HepG2 (cell line): ENCODE measurements around the gene MUL1. TPM values are rescaled to one million over a fixed set of nuclear protein-coding genes. Genes with fewer than 3 reads are reported as not detected.

Source experiments
- BHLHE40 ChIP-seq: IDR thresholded peaks from 2 replicates; pipeline ENCODE4 v1.6.1; 2011; ENCODE audit warnings: low read length, improper control_type of control experiment
- CHD4 ChIP-seq: fragments of 200-600 bp; sonication (generic); IDR thresholded peaks from 2 replicates; pipeline ENCODE4 v1.7.0; 2017; ENCODE audit warnings: mild to moderate bottlenecking, low read length, borderline replicate concordance
- CREM ChIP-seq, 2 experiments: sonication (generic) in 1 of 2; formaldehyde crosslinking in 1 of 2; IDR thresholded peaks; 2 replicates each; pipeline versions ENCODE4 v1.4.0 to v1.6.1; 2016 to 2020; ENCODE audit warnings: antibody characterized with exemption in 1 of 2, mild to moderate bottlenecking in 1 of 2, missing genetic modification reagents in 1 of 2
- FOXA1 ChIP-seq, 2 experiments: fragments of 450-650 bp in 1 of 2; sonication (generic) in 1 of 2; formaldehyde crosslinking in 1 of 2; IDR thresholded peaks; 2 replicates each; pipeline versions ENCODE4 v1.4.0 to v1.6.1; 2016 to 2020; ENCODE audit warnings: missing genetic modification reagents in 1 of 2
- FOXP1 ChIP-seq, 2 experiments: fragments of 450-650 bp in 1 of 2; IDR thresholded peaks; 2 replicates each; pipeline ENCODE4 v1.6.1; 2017 to 2018; ENCODE audit warnings: antibody characterized with exemption in 1 of 2
- GATAD1 ChIP-seq: IDR thresholded peaks from 2 replicates; pipeline ENCODE4 v1.6.1; 2016; ENCODE audit warnings: missing genetic modification reagents, missing compliant biosample characterization
- HNRNPUL1 ChIP-seq: fragments of 200-400 bp; formaldehyde crosslinking; IDR thresholded peaks from 2 replicates; pipeline ENCODE4 v1.6.1; 2017; ENCODE audit warnings: low read depth, mild to moderate bottlenecking, low read length, moderate library complexity
- JUNB ChIP-seq: sonication (generic); formaldehyde crosslinking; IDR thresholded peaks from 2 replicates; pipeline ENCODE4 v1.8.0; 2022; ENCODE audit warnings: missing genetic modification reagents, mild to moderate bottlenecking, borderline replicate concordance
- JUND ChIP-seq: sonication (generic); formaldehyde crosslinking; IDR thresholded peaks from 2 replicates; pipeline ENCODE4 v1.8.0; 2022; ENCODE audit warnings: mild to moderate bottlenecking, missing genetic modification reagents
- MTA3 ChIP-seq: sonication (generic); formaldehyde crosslinking; IDR thresholded peaks from 2 replicates; pipeline ENCODE4 v1.4.0; 2020; ENCODE audit warnings: missing genetic modification reagents
- MTF2 ChIP-seq: sonication (generic); formaldehyde crosslinking; IDR thresholded peaks from 2 replicates; pipeline ENCODE4 v1.5.0; 2020; ENCODE audit warnings: missing genetic modification reagents, borderline replicate concordance
- NCOA1 ChIP-seq: sonication (generic); formaldehyde crosslinking; IDR thresholded peaks from 2 replicates; pipeline ENCODE4 v1.9.0; 2021; ENCODE audit warnings: missing genetic modification reagents
- NR2F1 ChIP-seq, 2 experiments: fragments of 450-650 bp in 1 of 2; formaldehyde crosslinking in 1 of 2; IDR thresholded peaks; 2 replicates each; pipeline versions ENCODE4 v1.5.0 to v1.6.1; 2016 to 2020; ENCODE audit warnings: mild to moderate bottlenecking in 1 of 2, missing compliant biosample characterization in 1 of 2, missing genetic modification reagents in 1 of 2, moderate library complexity in 1 of 2
- SMYD3 ChIP-seq: sonication (generic); formaldehyde crosslinking; IDR thresholded peaks from 2 replicates; pipeline ENCODE4 v1.8.1; 2023; ENCODE audit warnings: mild to moderate bottlenecking, missing genetic modification reagents
- ZNF138 ChIP-seq: sonication (generic); formaldehyde crosslinking; IDR thresholded peaks from 2 replicates; pipeline ENCODE4 v1.5.0; 2020; ENCODE audit warnings: mild to moderate bottlenecking, low read depth, missing genetic modification reagents
- ZNF160 ChIP-seq: sonication (generic); formaldehyde crosslinking; IDR thresholded peaks from 2 replicates; pipeline ENCODE4 v1.8.0; 2022; ENCODE audit warnings: mild to moderate bottlenecking, inconsistent platforms, missing genetic modification reagents
- ZNF432 ChIP-seq: sonication (generic); formaldehyde crosslinking; IDR thresholded peaks from 2 replicates; pipeline ENCODE4 v1.5.0; 2020; ENCODE audit warnings: missing genetic modification reagents, mild to moderate bottlenecking, borderline replicate concordance
- ZNF562 ChIP-seq: sonication (generic); formaldehyde crosslinking; IDR thresholded peaks from 2 replicates; pipeline ENCODE4 v1.8.0; 2022; ENCODE audit warnings: missing genetic modification reagents, borderline replicate concordance
- ZNF747 ChIP-seq: sonication (generic); formaldehyde crosslinking; IDR thresholded peaks from 2 replicates; pipeline ENCODE4 v1.8.1; 2023; ENCODE audit warnings: missing genetic modification reagents, mild to moderate bottlenecking, borderline replicate concordance
- ZNF773 ChIP-seq: sonication (generic); formaldehyde crosslinking; IDR thresholded peaks from 2 replicates; pipeline ENCODE4 v1.4.0; 2020; ENCODE audit warnings: missing genetic modification reagents, borderline replicate concordance
- polyA plus RNA-seq, 8 experiments: library from polyadenylated mRNA; depleted of rRNA in 3 of 8; stranded (reverse) in 7 of 8; unstranded in 1 of 8; fragments of >200 nt; fragmentation: Illumina TruSeq in 4 of 8; extraction: Trizol in 4 of 8; gene quantifications; 2 replicates each; pipeline versions ENCODE4 v1.2.1 to v1.2.3, GENCODE V29; 2011 to 2016; ENCODE audit warnings: low read depth in 4 of 8, missing spikeins in 1 of 8, mixed read lengths in 1 of 8; ENCODE audit not compliant: insufficient read depth in 1 of 8
- total RNA-seq, 5 experiments: library from RNA; depleted of rRNA; stranded (reverse); fragments of >200 nt; fragmentation: Illumina TruSeq; extraction: Trizol; gene quantifications; 2 replicates each; pipeline ENCODE4 v1.2.3, GENCODE V29; 2016; ENCODE audit warnings: low read depth in 1 of 5
- TF ChIP-seq, protein P1 (sequence below): sonication (generic); formaldehyde crosslinking; IDR thresholded peaks from 2 replicates; pipeline ENCODE4 v1.8.0; 2022; ENCODE audit warnings: missing genetic modification reagents, mild to moderate bottlenecking, moderate library complexity, borderline replicate concordance
- TF ChIP-seq, protein P2 (sequence below): sonication (generic); formaldehyde crosslinking; IDR thresholded peaks from 2 replicates; pipeline ENCODE4 v1.4.0; 2020; ENCODE audit warnings: missing genetic modification reagents; ENCODE audit errors: not compliant biosample characterization
- TF ChIP-seq, protein P3 (sequence below): sonication (generic); formaldehyde crosslinking; IDR thresholded peaks from 2 replicates; pipeline ENCODE4 v1.5.0; 2020; ENCODE audit warnings: mild to moderate bottlenecking, low read depth, missing genetic modification reagents, borderline replicate concordance

MUL1 gene
- total and polyA plus RNA-seq, 2 of the 13 experiments (the other 11 are each of a cell fraction or from before 2014, with no cell fraction given), result 21.5 to 26.5 TPM

- TF ChIP-seq MTF2 (CRISPR knock-in tag) (no peak), JUNB (CRISPR knock-in tag) (no peak), CHD4 (no peak), FOXP1 (IDR thresholded peaks at IDR 0.05) (no peak), FOXP1 (CRISPR knock-in tag; IDR thresholded peaks at IDR 0.05) (no peak), MTA3 (CRISPR knock-in tag) (no peak), BHLHE40 (no peak), NR2F1 (CRISPR knock-in tag; IDR thresholded peaks at IDR 0.05) (no peak), ZNF138 (no peak), ZNF160 (CRISPR knock-in tag) (0 out of 2 replicates have a peak, but pooled peaks have one; percentile 18), CREM (IDR thresholded peaks at IDR 0.05) (no peak), CREM (CRISPR knock-in tag; IDR thresholded peaks at IDR 0.05) (no peak), ZNF562 (CRISPR knock-in tag) (no peak), ZNF747 (CRISPR knock-in tag) (no peak; the same call in 1 of the 2 replicates), ZNF432 (CRISPR knock-in tag) (no peak), NCOA1 (no peak), JUND (CRISPR knock-in tag) (no peak), FOXA1 (IDR thresholded peaks at IDR 0.05) (no peak), FOXA1 (CRISPR knock-in tag; IDR thresholded peaks at IDR 0.05) (no peak), GATAD1 (CRISPR knock-in tag) (no peak), ZNF773 (no peak), SMYD3 (CRISPR knock-in tag) (no peak), HNRNPUL1 (no peak)
- TF ChIP-seq, protein P1, sequence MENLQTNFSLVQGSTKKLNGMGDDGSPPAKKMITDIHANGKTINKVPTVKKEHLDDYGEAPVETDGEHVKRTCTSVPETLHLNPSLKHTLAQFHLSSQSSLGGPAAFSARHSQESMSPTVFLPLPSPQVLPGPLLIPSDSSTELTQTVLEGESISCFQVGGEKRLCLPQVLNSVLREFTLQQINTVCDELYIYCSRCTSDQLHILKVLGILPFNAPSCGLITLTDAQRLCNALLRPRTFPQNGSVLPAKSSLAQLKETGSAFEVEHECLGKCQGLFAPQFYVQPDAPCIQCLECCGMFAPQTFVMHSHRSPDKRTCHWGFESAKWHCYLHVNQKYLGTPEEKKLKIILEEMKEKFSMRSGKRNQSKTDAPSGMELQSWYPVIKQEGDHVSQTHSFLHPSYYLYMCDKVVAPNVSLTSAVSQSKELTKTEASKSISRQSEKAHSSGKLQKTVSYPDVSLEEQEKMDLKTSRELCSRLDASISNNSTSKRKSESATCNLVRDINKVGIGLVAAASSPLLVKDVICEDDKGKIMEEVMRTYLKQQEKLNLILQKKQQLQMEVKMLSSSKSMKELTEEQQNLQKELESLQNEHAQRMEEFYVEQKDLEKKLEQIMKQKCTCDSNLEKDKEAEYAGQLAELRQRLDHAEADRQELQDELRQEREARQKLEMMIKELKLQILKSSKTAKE (CRISPR knock-in tag), result no peak
- TF ChIP-seq, protein P2, sequence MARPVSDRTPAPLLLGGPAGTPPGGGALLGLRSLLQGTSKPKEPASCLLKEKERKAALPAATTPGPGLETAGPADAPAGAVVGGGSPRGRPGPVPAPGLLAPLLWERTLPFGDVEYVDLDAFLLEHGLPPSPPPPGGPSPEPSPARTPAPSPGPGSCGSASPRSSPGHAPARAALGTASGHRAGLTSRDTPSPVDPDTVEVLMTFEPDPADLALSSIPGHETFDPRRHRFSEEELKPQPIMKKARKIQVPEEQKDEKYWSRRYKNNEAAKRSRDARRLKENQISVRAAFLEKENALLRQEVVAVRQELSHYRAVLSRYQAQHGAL, result no peak
- TF ChIP-seq, protein P3, sequence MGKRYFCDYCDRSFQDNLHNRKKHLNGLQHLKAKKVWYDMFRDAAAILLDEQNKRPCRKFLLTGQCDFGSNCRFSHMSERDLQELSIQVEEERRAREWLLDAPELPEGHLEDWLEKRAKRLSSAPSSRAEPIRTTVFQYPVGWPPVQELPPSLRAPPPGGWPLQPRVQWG (CRISPR knock-in tag), result no peak
These were observed 24.0 kb downstream of the MUL1 start (continued) for GRCh38 chr1:20483833-20484518.
